ENCODE data around the gene SH3GL2. TPM values are rescaled to one million over a fixed set of nuclear protein-coding genes. Genes with fewer than 3 reads are reported as not detected.

The SH3GL2 gene
- total and polyA plus RNA-seq, 9 of the 15 experiments (the other 6 are each of a cell fraction or from before 2014, with no cell fraction given), result not detected

DNA sequence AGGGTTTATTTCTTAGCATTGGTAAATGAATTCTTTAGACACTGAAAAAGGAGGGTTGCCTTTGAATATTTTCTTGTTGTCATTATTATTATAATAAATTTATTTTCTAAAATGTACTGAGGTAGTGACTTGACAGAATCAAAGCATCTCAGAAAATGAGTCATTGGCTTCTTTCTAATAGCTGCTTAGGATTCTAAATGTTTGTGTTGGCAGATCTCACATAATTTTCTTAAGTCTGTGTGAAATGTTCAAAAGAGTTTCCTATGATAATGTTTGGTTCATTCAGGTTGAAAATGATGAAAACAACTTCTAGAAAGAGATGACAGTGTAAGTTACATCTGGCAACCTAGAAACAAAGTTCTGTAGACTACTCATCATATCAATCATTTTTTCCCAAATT lies 69.7 kb downstream of the SH3GL2 start:
- H3K4me3 ChIP-seq, result no peak overlapping the region
- POLR2A ChIA-PET, result no interaction called here
- no peaks in the 10 kb centered on the region for H3K27me3 ChIP-seq (ENCODE audit: control insufficient read depth in 2 of 2, insufficient read depth in 2 of 2, low read length in 2 of 2)
- ATAC-seq, result no peak
- CTCF ChIA-PET (ENCODE audit: low intra/inter-chr PET ratio), result no interaction called here
- H3K4me2 ChIP-seq (ENCODE audit: insufficient read depth, low read length), result no peak overlapping the region
- H3K79me2 ChIP-seq (ENCODE audit: control insufficient read depth, insufficient read depth, low read length), result no peaks in the 10 kb centered on the region
- H2AFZ ChIP-seq (ENCODE audit: low read depth, low read length), result no peak overlapping the region
- H3K9ac ChIP-seq (ENCODE audit: insufficient read depth in 1 of 2, low read depth in 2 of 2, low read length in 2 of 2), result no peak overlapping the region
- intact Hi-C loops (cut with micrococcal nuclease), result no loop called here
- no peaks in the 10 kb centered on the region for H3K4me1 ChIP-seq (replicated peaks in 1 of 2; ENCODE audit: control insufficient read depth in 2 of 2, insufficient read depth in 2 of 2, low read length in 2 of 2)
- no peak overlapping the region for H3K27ac ChIP-seq (ENCODE audit: extremely low read depth, low read depth, low read length)
- no peaks in the 10 kb centered on the region for H3K9me1 ChIP-seq (ENCODE audit: control insufficient read depth, insufficient read depth, low read length)
- BruUV-seq (replicated peaks), result no TSS peak
- in situ Hi-C loops (cut with MboI), result no loop called here
- no peak for DNase-seq (ENCODE audit: extremely low read depth in 1 of 4, low spot score in 3 of 4)
- H3K9me3 ChIP-seq (replicated peaks; ENCODE audit: control insufficient read depth, insufficient read depth, low read depth, low read length), result no peaks in the 10 kb centered on the region
- H3K36me3 ChIP-seq (ENCODE audit: control insufficient read depth, insufficient read depth, low read length), result no peaks in the 10 kb centered on the region
- FAIRE-seq, result no peak
- no peaks in the 10 kb centered on the region for H4K20me1 ChIP-seq (replicated peaks; ENCODE audit: control insufficient read depth, insufficient read depth, low read length)
- no peak for TF ChIP-seq ASH1L (IDR thresholded peaks at IDR 0.05; ENCODE audit: borderline replicate concordance, low read depth, partially characterized antibody)
- TF ChIP-seq, protein P1, sequence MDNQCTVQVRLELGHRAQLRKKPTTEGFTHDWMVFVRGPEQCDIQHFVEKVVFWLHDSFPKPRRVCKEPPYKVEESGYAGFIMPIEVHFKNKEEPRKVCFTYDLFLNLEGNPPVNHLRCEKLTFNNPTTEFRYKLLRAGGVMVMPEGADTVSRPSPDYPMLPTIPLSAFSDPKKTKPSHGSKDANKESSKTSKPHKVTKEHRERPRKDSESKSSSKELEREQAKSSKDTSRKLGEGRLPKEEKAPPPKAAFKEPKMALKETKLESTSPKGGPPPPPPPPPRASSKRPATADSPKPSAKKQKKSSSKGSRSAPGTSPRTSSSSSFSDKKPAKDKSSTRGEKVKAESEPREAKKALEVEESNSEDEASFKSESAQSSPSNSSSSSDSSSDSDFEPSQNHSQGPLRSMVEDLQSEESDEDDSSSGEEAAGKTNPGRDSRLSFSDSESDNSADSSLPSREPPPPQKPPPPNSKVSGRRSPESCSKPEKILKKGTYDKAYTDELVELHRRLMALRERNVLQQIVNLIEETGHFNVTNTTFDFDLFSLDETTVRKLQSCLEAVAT (IDR thresholded peaks at IDR 0.05), result no peak
- no peak for TF ChIP-seq GATA2 (CRISPR knock-in tag; IDR thresholded peaks at IDR 0.05)
- TF ChIP-seq KAT8 (IDR thresholded peaks at IDR 0.05; ENCODE audit: low read depth), result no peak
- TF ChIP-seq RAD21 (CRISPR knock-in tag; conservative IDR thresholded peaks at IDR 0.05 in 1 of 2, IDR thresholded peaks at IDR 0.05 in 1 of 2), result no peak
- no peak for TF ChIP-seq ZNF124 (CRISPR knock-in tag; IDR thresholded peaks at IDR 0.05)
- TF ChIP-seq RBFOX2 (IDR thresholded peaks at IDR 0.05; ENCODE audit: low read depth, low read length), result no peak
- no peak for TF ChIP-seq TAF7 (tag; IDR thresholded peaks at IDR 0.05)
- TF ChIP-seq, protein P2, sequence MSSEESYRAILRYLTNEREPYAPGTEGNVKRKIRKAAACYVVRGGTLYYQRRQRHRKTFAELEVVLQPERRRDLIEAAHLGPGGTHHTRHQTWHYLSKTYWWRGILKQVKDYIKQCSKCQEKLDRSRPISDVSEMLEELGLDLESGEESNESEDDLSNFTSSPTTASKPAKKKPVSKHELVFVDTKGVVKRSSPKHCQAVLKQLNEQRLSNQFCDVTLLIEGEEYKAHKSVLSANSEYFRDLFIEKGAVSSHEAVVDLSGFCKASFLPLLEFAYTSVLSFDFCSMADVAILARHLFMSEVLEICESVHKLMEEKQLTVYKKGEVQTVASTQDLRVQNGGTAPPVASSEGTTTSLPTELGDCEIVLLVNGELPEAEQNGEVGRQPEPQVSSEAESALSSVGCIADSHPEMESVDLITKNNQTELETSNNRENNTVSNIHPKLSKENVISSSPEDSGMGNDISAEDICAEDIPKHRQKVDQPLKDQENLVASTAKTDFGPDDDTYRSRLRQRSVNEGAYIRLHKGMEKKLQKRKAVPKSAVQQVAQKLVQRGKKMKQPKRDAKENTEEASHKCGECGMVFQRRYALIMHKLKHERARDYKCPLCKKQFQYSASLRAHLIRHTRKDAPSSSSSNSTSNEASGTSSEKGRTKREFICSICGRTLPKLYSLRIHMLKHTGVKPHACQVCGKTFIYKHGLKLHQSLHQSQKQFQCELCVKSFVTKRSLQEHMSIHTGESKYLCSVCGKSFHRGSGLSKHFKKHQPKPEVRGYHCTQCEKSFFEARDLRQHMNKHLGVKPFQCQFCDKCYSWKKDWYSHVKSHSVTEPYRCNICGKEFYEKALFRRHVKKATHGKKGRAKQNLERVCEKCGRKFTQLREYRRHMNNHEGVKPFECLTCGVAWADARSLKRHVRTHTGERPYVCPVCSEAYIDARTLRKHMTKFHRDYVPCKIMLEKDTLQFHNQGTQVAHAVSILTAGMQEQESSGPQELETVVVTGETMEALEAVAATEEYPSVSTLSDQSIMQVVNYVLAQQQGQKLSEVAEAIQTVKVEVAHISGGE (CRISPR knock-in tag; IDR thresholded peaks at IDR 0.05), result no peak
- TF ChIP-seq STAG1 (CRISPR knock-in tag; IDR thresholded peaks at IDR 0.05; ENCODE audit: borderline replicate concordance), result no peak
- TF ChIP-seq ZNF217 (CRISPR knock-in tag; IDR thresholded peaks at IDR 0.05), result no peak
- TF ChIP-seq, protein P3, sequence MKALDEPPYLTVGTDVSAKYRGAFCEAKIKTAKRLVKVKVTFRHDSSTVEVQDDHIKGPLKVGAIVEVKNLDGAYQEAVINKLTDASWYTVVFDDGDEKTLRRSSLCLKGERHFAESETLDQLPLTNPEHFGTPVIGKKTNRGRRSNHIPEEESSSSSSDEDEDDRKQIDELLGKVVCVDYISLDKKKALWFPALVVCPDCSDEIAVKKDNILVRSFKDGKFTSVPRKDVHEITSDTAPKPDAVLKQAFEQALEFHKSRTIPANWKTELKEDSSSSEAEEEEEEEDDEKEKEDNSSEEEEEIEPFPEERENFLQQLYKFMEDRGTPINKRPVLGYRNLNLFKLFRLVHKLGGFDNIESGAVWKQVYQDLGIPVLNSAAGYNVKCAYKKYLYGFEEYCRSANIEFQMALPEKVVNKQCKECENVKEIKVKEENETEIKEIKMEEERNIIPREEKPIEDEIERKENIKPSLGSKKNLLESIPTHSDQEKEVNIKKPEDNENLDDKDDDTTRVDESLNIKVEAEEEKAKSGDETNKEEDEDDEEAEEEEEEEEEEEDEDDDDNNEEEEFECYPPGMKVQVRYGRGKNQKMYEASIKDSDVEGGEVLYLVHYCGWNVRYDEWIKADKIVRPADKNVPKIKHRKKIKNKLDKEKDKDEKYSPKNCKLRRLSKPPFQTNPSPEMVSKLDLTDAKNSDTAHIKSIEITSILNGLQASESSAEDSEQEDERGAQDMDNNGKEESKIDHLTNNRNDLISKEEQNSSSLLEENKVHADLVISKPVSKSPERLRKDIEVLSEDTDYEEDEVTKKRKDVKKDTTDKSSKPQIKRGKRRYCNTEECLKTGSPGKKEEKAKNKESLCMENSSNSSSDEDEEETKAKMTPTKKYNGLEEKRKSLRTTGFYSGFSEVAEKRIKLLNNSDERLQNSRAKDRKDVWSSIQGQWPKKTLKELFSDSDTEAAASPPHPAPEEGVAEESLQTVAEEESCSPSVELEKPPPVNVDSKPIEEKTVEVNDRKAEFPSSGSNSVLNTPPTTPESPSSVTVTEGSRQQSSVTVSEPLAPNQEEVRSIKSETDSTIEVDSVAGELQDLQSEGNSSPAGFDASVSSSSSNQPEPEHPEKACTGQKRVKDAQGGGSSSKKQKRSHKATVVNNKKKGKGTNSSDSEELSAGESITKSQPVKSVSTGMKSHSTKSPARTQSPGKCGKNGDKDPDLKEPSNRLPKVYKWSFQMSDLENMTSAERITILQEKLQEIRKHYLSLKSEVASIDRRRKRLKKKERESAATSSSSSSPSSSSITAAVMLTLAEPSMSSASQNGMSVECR (CRISPR knock-in tag; IDR thresholded peaks at IDR 0.05), result no peak
- no peak for TF ChIP-seq ZBTB1 (CRISPR knock-in tag; IDR thresholded peaks at IDR 0.05; ENCODE audit: borderline replicate concordance, low read depth)
- TF ChIP-seq SMARCB1 (IDR thresholded peaks at IDR 0.05; ENCODE audit: insufficient read length, low read depth), result no peak
